Head of caudate nucleus (tissue), 42 donors: ENCODE measurements around the gene TSHZ1.
A peak's percentile ranks its signal among the peaks of the same experiment; 100 is the strongest.
"Not testable (repeated sequence)": the region's sequence is repeated elsewhere in the genome, so short reads cannot be mapped to it uniquely, and the experiment has no call there.

ENCODE experiments used
- DNase-seq, 42 donors: peaks; one replicate each; pipeline versions ENCODE4 v3.0.0 to v3.0.0-alpha.2; 2020 to 2021; ENCODE audit warnings: mixed read lengths in 7 of 42
- intact Hi-C: fragments of 100-400 bp; cut with DNase I; formaldehyde crosslinking; loops from one replicate; pipeline ENCODE4 v1.15.0; 2022

Gene TSHZ1

GRCh38 chr18:75176849-75177248 lies 33.7 kb upstream of the TSHZ1 start:
- intact Hi-C loops: no loop called here
- peak in 1 of 42 donors; percentile 5 for DNase-seq

DNA sequence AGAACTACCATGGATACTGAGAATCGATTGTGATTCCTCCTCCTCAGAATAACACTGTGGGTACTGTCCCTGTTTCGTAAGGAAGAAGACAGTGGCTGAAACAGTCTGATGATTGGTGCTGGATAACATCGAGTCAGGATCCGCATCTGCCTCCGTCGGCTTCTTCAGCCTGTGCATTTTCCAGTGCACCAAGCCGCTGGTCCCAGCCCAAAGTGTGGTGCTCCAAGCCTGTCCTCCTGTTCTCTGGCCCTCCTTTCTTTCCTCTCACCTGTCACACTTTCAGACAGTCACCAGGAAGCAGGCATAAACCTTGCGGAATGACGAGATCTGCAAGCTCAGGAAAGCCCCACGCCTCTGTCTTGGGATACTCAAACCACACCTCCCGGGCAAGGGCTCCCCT lies 32.2 kb upstream of the TSHZ1 start:
- intact Hi-C loops: no loop called here
- DNase-seq: no peak

- intact Hi-C loops: no loop called here
- DNase-seq: no peak
Measured at GRCh38 chr18:75179819-75180600, 30.6 kb upstream of the TSHZ1 start.

- intact Hi-C loops: no loop called here
- no peak for DNase-seq
Measured at GRCh38 chr18:75183524-75183923, 27.1 kb upstream of the TSHZ1 start.

GRCh38 chr18:75183973-75184493 lies 26.6 kb upstream of the TSHZ1 start:
- DNase-seq: no peak
- intact Hi-C loops: no loop called here

GRCh38 chr18:75185460-75185859 lies 25.1 kb upstream of the TSHZ1 start:
- no peak for DNase-seq
- intact Hi-C loops: no loop called here

- DNase-seq, intact Hi-C loops: not testable (repeated sequence)
Measured at GRCh38 chr18:75187702-75188101, 22.9 kb upstream of the TSHZ1 start.

DNA sequence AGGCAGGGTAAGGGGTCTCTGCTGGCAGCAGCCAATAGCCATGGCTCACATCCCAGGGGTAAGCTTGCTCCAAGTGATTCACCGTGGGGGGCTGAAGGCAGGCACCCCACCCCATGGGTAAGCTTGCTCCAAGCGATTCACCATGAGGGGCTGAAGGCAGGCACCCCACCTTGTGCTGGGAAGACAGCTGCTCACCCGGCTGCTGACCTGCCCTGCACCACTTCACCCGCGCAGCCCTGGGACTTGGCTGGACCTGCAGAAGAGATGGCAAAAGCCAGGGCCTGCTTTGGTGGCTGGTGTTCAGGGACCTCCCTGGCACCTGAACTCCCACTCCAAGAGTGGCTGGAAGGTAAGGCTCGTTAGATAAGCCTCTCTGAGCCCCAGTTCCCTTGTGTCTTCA lies 20.9 kb upstream of the TSHZ1 start:
- intact Hi-C loops: no loop called here
- no peak for DNase-seq

- intact Hi-C loops: no loop called here
Measured at GRCh38 chr18:75192899-75193298, 17.7 kb upstream of the TSHZ1 start.

DNA sequence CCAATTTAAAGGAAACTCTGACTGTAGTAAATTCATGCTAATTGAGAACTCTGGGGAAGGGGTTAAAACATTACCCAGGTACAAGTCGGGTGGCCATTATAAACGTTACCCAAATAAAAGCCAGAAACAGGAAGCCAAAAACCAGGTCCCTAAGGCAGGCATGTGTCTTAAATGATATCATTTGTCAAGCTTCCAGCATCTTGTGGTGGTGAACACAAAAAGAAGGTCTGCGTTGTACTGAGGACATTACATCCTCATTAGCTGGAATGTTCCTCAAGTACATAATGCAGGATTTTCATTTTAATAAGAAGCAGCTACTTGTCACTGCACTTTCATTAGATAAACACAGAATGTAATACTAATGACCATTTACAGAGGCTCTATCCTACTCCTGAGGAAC lies 12.6 kb upstream of the TSHZ1 start:
- intact Hi-C loops: no loop called here
- DNase-seq: no peak

More at GRCh38 chr18:75192899-75193298, 17.7 kb upstream of the TSHZ1 start:
- DNase-seq: no peak

GRCh38 chr18:75199327-75199726 lies 11.3 kb upstream of the TSHZ1 start:
- intact Hi-C loops: no loop called here
- DNase-seq: no peak

DNA sequence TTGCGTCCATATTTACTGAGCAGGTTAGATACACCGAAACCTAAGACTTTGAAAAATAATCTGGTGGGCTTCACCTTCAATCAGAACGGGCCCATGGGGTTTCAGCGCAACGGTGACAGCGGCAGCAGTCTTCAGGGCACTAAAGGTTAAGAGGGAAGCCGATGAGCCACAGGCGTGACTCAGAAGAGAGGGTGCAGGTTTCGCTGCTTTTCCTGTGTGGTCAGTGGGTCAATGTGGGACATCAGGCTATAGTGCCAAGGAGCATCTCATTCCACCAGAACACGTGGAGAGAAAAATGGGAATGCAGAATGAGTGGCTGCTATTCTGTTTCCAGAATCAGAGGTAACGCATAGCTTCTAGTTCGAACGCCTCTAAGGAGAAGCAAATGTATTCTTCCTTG lies 10.5 kb upstream of the TSHZ1 start:
- intact Hi-C loops: no loop called here
- no peak for DNase-seq

GRCh38 chr18:75200605-75201280 lies 9.9 kb upstream of the TSHZ1 start:
- intact Hi-C loops: no loop called here
- DNase-seq: no peak

DNA sequence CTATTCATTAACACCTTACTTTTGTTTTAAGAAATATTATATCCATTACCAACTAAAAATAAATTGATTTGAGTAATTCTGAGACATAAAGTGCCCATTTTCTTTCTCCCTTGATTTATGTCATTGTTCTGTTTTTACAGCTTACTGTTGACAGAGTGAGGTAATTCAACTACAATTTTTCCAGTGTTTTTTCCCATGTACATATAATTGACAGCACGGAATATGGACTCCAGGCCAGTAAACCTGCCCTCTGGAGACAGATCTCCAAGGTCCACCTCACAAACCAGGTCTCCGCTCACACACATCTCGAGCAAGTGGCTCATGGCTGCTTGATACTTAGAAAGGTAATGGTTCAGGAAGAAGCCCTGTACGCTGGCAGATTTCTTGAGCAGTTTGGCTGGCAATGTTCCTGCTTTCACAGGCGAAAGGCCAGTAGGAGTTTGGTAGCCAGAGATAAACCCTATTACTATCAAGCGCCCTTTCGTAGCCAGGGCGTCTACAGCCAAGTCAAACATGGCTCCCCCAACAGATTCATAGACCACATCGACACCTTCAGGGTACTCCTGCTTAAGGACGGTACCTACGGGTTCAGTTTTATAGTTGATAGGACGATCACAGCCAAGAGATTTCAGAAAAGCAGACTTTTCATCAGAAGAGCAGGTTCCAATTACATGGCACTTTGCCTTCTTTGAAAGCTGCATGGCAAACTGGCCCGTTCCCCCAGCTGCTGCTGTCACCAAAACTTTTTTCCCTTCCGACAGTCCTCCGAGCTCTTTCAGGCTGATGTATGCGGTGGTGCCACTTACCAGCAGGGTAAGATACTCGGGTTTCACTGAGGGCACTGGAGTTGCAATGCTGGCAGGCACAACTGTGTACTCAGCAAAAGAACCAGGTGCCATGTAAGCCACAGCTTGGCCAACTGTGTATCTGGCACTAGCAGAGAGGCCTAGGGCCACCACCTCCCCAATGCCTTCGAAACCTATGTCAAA lies 9.0 kb upstream of the TSHZ1 start:
- DNase-seq: no peak
- intact Hi-C loops: no loop called here

- intact Hi-C loops: no loop called here
- DNase-seq: no peak
Measured at GRCh38 chr18:75202696-75203365, 7.8 kb upstream of the TSHZ1 start.

- intact Hi-C loops: no loop called here
- peak in 16 of 42 donors; percentile 39 to 65 (median 48) for DNase-seq
Measured at GRCh38 chr18:75203416-75204268, 7.0 kb upstream of the TSHZ1 start.

- intact Hi-C loops: no loop called here
- peak in 3 of 42 donors; percentile 15 to 43 (median 27) for DNase-seq
Measured at GRCh38 chr18:75204269-75204731, 6.3 kb upstream of the TSHZ1 start.
